HEK293 (cell line): ENCODE data around the gene CEP68.
A peak's percentile ranks its signal among the peaks of the same experiment; 100 is the strongest.

Experiments
- CTCF ChIA-PET: fragments of 350-600 bp; formaldehyde crosslinking; extraction: SDS; loops from one replicate; lab custom pipeline; 2021; ENCODE audit warnings: antibody characterized with exemption; lab: Yijun Ruan, JAX
- POLR2A ChIA-PET: fragments of 300-600 bp; formaldehyde crosslinking; extraction: SDS; loops from one replicate; lab custom pipeline; 2020; ENCODE audit warnings: antibody characterized with exemption, inconsistent platforms; lab: Yijun Ruan, JAX
- H3K27ac ChIP-seq: fragments of 200-500 bp; sonication (Bioruptor generic); 2 replicates; pipeline ENCODE4 v1.5.1; 2014; ENCODE audit warnings: low read depth, low read length, control low read depth, inconsistent platforms; ENCODE audit errors: extremely low read depth
- H3K36me3 ChIP-seq, 2 experiments: fragments of 200-500 bp in 1 of 2; sonication (Bioruptor generic) in 1 of 2; 1 replicate in 1 of 2; 2 replicates in 1 of 2; pipeline ENCODE4 v1.5.1; 2014 to 2017; ENCODE audit warnings: inconsistent platforms in 2 of 2, low read length in 2 of 2; ENCODE audit not compliant: control insufficient read depth in 2 of 2, insufficient read depth in 1 of 2
- H3K4me1 ChIP-seq: fragments of 200-500 bp; sonication (Bioruptor generic); 2 replicates; pipeline ENCODE4 v1.5.1; 2014; ENCODE audit warnings: mild to moderate bottlenecking, low read length, inconsistent platforms; ENCODE audit not compliant: control insufficient read depth, insufficient read depth
- H3K4me3 ChIP-seq: 2 replicates; pipeline ENCODE4 v1.5.1; 2011; ENCODE audit warnings: low read depth, mild to moderate bottlenecking, control low read depth, low read length, moderate library complexity
- H3K9me3 ChIP-seq: fragments of 200-500 bp; sonication (Bioruptor generic); 2 replicates; pipeline ENCODE4 v1.5.1; 2014; ENCODE audit warnings: low read depth, low read length, inconsistent platforms; ENCODE audit not compliant: control insufficient read depth, insufficient read depth
- SCRT2 ChIP-seq: fragments of 450-650 bp; formaldehyde crosslinking; IDR thresholded peaks from 2 replicates; pipeline ENCODE4 v1.5.1; 2016; ENCODE audit warnings: missing biosample characterization, missing genetic modification characterization
- ZNF138 ChIP-seq: fragments of 450-650 bp; formaldehyde crosslinking; IDR thresholded peaks from 2 replicates; pipeline ENCODE4 v1.5.1; 2016; ENCODE audit warnings: missing biosample characterization, missing genetic modification characterization, borderline replicate concordance
- ZNF16 ChIP-seq: fragments of 450-650 bp; formaldehyde crosslinking; IDR thresholded peaks from 2 replicates; pipeline ENCODE4 v1.5.1; 2016; ENCODE audit warnings: low read depth, missing biosample characterization, missing genetic modification characterization
- ZNF169 ChIP-seq: fragments of 450-650 bp; formaldehyde crosslinking; IDR thresholded peaks from 2 replicates; pipeline ENCODE4 v1.5.1; 2016; ENCODE audit warnings: missing biosample characterization, missing genetic modification characterization
- ZNF2 ChIP-seq: fragments of 450-650 bp; formaldehyde crosslinking; IDR thresholded peaks from 2 replicates; pipeline ENCODE4 v1.5.1; 2016; ENCODE audit warnings: missing biosample characterization, missing genetic modification characterization
- ZNF302 ChIP-seq: fragments of 450-650 bp; formaldehyde crosslinking; IDR thresholded peaks from 2 replicates; pipeline ENCODE4 v1.5.1; 2016; ENCODE audit warnings: missing biosample characterization, missing genetic modification characterization, low read depth
- ZNF433 ChIP-seq: fragments of 450-650 bp; formaldehyde crosslinking; IDR thresholded peaks from 2 replicates; pipeline ENCODE4 v1.5.1; 2016; ENCODE audit warnings: missing biosample characterization, missing genetic modification characterization, low read depth
- ZNF529 ChIP-seq: fragments of 450-650 bp; formaldehyde crosslinking; IDR thresholded peaks from 2 replicates; pipeline ENCODE4 v1.5.1; 2017; ENCODE audit warnings: missing genetic modification characterization, missing biosample characterization; ENCODE audit not compliant: insufficient replicate concordance
- ZNF654 ChIP-seq: fragments of 450-650 bp; formaldehyde crosslinking; IDR thresholded peaks from 2 replicates; pipeline ENCODE4 v1.5.1; 2016; ENCODE audit warnings: low read depth, missing biosample characterization, missing genetic modification characterization
- ZNF664 ChIP-seq: fragments of 450-650 bp; formaldehyde crosslinking; IDR thresholded peaks from 2 replicates; pipeline ENCODE4 v1.5.1; 2016; ENCODE audit warnings: missing biosample characterization, missing genetic modification characterization
- ZNF747 ChIP-seq: fragments of 450-650 bp; formaldehyde crosslinking; IDR thresholded peaks from 2 replicates; pipeline ENCODE4 v1.5.1; 2016; ENCODE audit warnings: missing biosample characterization, missing genetic modification characterization
- ZXDB ChIP-seq: fragments of 450-650 bp; formaldehyde crosslinking; IDR thresholded peaks from 2 replicates; pipeline ENCODE4 v1.5.1; 2016; ENCODE audit warnings: missing biosample characterization, missing genetic modification characterization
- TF ChIP-seq, protein P1 (sequence below): fragments of 450-650 bp; formaldehyde crosslinking; IDR thresholded peaks from 2 replicates; pipeline ENCODE4 v1.5.1; 2016; ENCODE audit warnings: missing biosample characterization, missing genetic modification characterization, borderline replicate concordance
- TF ChIP-seq, protein P2 (sequence below): fragments of 450-650 bp; formaldehyde crosslinking; IDR thresholded peaks from 2 replicates; pipeline ENCODE4 v1.5.1; 2016; ENCODE audit warnings: missing biosample characterization, missing genetic modification characterization, low read depth
- TF ChIP-seq, protein P3 (sequence below): fragments of 450-650 bp; formaldehyde crosslinking; IDR thresholded peaks from 2 replicates; pipeline ENCODE4; 2016; ENCODE audit warnings: missing biosample characterization, missing genetic modification characterization
- TF ChIP-seq, protein P4 (sequence below): fragments of 450-650 bp; formaldehyde crosslinking; conservative IDR thresholded peaks from 2 replicates; pipeline ENCODE4 v1.5.1; 2016; ENCODE audit warnings: low read depth, missing biosample characterization, missing genetic modification characterization
- TF ChIP-seq, protein P5 (sequence below): fragments of 450-650 bp; formaldehyde crosslinking; IDR thresholded peaks from 2 replicates; pipeline ENCODE4 v1.5.1; 2016; ENCODE audit warnings: missing biosample characterization, missing genetic modification characterization
- TF ChIP-seq, protein P6 (sequence below): fragments of 450-650 bp; formaldehyde crosslinking; IDR thresholded peaks from 2 replicates; pipeline ENCODE4 v1.5.1; 2016; ENCODE audit warnings: missing biosample characterization, missing genetic modification characterization

The CEP68 gene

DNA sequence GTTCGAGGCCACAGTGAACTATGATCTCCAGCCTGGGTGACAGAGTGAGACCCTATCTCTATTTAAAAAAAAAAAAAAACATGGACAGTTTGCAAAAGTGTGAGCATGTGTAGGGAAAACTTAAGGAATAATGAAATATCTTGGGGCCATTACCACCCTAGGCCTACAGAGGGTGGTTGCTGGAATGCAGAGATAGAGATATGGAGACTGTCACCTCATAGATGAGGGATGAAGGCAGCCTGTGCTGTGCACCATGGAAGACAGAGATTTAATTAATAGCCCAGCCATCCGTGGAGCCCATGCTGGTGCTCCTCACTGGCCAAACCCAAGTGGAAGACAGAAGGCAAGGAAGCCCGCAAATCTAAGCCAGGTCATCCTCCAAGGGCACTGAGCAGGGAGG lies 16.6 kb upstream of the CEP68 start:
- ChIA-PET POLR2A (no interaction called here), CTCF (interaction anchor here (0.6 to 1.9 kb wide), 13 partner anchors 9 to 445 kb away, joined by 3 to 15 read pairs (median 4); no protein-coding TSS in a partner anchor)
- TF ChIP-seq ZNF747 (tag by site-specific recombination): no peak
- no peak for TF ChIP-seq ZNF16
- TF ChIP-seq ZNF654 (tag by site-specific recombination): no peak
- TF ChIP-seq ZNF664 (tag by site-specific recombination): no peak
- no peak for TF ChIP-seq ZNF302 (tag by site-specific recombination)
- no peak for TF ChIP-seq ZNF169
- no peak for TF ChIP-seq ZNF433
- TF ChIP-seq SCRT2 (tag by site-specific recombination): no peak
- TF ChIP-seq, protein P1, sequence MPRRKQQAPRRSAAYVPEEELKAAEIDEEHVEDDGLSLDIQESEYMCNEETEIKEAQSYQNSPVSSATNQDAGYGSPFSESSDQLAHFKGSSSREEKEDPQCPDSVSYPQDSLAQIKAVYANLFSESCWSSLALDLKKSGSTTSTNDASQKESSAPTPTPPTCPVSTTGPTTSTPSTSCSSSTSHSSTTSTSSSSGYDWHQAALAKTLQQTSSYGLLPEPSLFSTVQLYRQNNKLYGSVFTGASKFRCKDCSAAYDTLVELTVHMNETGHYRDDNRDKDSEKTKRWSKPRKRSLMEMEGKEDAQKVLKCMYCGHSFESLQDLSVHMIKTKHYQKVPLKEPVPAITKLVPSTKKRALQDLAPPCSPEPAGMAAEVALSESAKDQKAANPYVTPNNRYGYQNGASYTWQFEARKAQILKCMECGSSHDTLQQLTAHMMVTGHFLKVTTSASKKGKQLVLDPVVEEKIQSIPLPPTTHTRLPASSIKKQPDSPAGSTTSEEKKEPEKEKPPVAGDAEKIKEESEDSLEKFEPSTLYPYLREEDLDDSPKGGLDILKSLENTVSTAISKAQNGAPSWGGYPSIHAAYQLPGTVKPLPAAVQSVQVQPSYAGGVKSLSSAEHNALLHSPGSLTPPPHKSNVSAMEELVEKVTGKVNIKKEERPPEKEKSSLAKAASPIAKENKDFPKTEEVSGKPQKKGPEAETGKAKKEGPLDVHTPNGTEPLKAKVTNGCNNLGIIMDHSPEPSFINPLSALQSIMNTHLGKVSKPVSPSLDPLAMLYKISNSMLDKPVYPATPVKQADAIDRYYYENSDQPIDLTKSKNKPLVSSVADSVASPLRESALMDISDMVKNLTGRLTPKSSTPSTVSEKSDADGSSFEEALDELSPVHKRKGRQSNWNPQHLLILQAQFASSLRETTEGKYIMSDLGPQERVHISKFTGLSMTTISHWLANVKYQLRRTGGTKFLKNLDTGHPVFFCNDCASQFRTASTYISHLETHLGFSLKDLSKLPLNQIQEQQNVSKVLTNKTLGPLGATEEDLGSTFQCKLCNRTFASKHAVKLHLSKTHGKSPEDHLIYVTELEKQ (tag by site-specific recombination): no peak
- no peak for TF ChIP-seq ZXDB
- TF ChIP-seq, protein P2, sequence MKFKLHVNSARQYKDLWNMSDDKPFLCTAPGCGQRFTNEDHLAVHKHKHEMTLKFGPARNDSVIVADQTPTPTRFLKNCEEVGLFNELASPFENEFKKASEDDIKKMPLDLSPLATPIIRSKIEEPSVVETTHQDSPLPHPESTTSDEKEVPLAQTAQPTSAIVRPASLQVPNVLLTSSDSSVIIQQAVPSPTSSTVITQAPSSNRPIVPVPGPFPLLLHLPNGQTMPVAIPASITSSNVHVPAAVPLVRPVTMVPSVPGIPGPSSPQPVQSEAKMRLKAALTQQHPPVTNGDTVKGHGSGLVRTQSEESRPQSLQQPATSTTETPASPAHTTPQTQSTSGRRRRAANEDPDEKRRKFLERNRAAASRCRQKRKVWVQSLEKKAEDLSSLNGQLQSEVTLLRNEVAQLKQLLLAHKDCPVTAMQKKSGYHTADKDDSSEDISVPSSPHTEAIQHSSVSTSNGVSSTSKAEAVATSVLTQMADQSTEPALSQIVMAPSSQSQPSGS: no peak
- TF ChIP-seq ZNF529 (tag by site-specific recombination): no peak
- TF ChIP-seq, protein P3, sequence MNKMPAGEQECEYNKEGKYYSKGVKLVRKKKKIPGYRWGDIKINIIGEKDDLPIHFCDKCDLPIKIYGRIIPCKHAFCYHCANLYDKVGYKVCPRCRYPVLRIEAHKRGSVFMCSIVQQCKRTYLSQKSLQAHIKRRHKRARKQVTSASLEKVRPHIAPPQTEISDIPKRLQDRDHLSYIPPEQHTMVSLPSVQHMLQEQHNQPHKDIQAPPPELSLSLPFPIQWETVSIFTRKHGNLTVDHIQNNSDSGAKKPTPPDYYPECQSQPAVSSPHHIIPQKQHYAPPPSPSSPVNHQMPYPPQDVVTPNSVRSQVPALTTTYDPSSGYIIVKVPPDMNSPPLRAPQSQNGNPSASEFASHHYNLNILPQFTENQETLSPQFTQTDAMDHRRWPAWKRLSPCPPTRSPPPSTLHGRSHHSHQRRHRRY (tag by site-specific recombination): no peak
- no peaks in the 10 kb centered on the region for H3K4me1 ChIP-seq
- no peak overlapping the region for H3K27ac ChIP-seq
- H3K36me3 ChIP-seq: peaks cover 14 to 19% of the 10 kb centered on the region in 2 experiments; a peak in 2 of 3 replicates
- H3K9me3 ChIP-seq: no peaks in the 10 kb centered on the region
- H3K4me3 ChIP-seq: no peak overlapping the region

DNA sequence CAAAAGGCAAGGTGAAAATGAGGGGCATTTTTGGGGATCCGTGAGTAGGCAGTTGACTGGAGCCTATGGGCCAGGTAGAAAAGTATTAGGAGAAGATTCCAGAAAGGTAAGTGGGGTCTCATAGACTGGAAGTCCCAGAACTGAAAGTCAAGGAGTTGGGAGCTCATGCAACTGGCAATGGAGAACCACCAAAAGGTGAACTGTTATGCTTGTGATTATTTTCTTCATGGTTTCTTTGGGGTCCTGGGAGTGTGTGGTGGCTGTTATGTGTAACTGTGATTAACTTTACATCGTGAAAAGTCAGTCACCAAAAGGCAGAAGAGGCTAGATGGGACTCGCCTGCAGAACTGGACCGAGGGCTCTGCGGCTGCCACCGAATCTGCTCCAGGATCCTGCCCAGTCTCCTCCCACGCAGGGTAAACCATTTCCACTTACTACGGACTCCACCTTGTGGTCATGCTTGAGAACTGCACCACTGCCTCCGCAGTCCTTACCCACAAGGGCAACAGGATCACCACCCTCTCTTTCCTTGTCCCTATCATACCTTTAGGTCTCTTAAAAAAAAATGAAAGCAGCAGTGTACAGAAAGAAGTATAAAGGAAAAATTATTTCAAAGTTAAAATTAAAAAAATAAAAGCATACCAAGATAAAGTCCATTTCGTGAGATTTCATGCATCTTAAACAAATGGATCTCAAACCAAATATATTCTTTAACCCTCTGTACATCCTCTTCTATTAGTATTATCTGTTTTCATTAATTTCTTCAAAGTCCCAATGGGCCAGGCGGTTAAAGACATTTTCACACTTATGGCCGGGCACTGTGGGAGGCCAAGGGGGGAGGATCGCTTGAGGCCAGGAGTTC lies 15.6 kb upstream of the CEP68 start:
- no peaks in the 10 kb centered on the region for H3K4me1 ChIP-seq
- H3K27ac ChIP-seq: no peak overlapping the region
- no peak overlapping the region for H3K4me3 ChIP-seq
- ChIA-PET CTCF (interaction anchor here (0.6 to 1.5 kb wide), 12 partner anchors 9 to 994 kb away, joined by 3 to 15 read pairs (median 4); partner anchors contain the start of gene CEP68), POLR2A (no interaction called here)
- no peaks in the 10 kb centered on the region for H3K9me3 ChIP-seq
- H3K36me3 ChIP-seq: peaks cover 14 to 23% of the 10 kb centered on the region in 2 experiments; a peak in 2 of 3 replicates
- TF ChIP-seq SCRT2 (tag by site-specific recombination): 0 out of 2 replicates have a peak, but pooled peaks have one; percentile 22
- TF ChIP-seq, protein P4, sequence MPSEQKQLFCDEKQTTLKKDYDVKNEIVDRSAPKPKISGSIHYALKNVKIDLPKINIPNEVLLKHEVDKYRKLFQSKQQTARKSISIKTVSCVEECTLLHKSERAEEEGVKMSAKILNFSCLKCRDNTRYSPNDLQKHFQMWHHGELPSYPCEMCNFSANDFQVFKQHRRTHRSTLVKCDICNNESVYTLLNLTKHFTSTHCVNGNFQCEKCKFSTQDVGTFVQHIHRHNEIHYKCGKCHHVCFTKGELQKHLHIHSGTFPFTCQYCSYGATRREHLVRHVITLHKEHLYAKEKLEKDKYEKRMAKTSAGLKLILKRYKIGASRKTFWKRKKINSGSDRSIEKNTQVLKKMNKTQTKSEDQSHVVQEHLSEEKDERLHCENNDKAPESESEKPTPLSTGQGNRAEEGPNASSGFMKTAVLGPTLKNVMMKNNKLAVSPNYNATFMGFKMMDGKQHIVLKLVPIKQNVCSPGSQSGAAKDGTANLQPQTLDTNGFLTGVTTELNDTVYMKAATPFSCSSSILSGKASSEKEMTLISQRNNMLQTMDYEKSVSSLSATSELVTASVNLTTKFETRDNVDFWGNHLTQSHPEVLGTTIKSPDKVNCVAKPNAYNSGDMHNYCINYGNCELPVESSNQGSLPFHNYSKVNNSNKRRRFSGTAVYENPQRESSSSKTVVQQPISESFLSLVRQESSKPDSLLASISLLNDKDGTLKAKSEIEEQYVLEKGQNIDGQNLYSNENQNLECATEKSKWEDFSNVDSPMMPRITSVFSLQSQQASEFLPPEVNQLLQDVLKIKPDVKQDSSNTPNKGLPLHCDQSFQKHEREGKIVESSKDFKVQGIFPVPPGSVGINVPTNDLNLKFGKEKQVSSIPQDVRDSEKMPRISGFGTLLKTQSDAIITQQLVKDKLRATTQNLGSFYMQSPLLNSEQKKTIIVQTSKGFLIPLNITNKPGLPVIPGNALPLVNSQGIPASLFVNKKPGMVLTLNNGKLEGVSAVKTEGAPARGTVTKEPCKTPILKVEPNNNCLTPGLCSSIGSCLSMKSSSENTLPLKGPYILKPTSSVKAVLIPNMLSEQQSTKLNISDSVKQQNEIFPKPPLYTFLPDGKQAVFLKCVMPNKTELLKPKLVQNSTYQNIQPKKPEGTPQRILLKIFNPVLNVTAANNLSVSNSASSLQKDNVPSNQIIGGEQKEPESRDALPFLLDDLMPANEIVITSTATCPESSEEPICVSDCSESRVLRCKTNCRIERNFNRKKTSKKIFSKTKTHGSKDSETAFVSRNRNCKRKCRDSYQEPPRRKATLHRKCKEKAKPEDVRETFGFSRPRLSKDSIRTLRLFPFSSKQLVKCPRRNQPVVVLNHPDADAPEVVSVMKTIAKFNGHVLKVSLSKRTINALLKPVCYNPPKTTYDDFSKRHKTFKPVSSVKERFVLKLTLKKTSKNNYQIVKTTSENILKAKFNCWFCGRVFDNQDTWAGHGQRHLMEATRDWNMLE (tag by site-specific recombination): no peak
- TF ChIP-seq, protein P5, sequence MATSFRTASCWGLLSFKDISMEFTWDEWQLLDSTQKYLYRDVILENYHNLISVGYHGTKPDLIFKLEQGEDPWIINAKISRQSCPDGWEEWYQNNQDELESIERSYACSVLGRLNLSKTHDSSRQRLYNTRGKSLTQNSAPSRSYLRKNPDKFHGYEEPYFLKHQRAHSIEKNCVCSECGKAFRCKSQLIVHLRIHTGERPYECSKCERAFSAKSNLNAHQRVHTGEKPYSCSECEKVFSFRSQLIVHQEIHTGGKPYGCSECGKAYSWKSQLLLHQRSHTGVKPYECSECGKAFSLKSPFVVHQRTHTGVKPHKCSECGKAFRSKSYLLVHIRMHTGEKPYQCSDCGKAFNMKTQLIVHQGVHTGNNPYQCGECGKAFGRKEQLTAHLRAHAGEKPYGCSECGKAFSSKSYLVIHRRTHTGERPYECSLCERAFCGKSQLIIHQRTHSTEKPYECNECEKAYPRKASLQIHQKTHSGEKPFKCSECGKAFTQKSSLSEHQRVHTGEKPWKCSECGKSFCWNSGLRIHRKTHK (tag by site-specific recombination): no peak
- TF ChIP-seq, protein P6, sequence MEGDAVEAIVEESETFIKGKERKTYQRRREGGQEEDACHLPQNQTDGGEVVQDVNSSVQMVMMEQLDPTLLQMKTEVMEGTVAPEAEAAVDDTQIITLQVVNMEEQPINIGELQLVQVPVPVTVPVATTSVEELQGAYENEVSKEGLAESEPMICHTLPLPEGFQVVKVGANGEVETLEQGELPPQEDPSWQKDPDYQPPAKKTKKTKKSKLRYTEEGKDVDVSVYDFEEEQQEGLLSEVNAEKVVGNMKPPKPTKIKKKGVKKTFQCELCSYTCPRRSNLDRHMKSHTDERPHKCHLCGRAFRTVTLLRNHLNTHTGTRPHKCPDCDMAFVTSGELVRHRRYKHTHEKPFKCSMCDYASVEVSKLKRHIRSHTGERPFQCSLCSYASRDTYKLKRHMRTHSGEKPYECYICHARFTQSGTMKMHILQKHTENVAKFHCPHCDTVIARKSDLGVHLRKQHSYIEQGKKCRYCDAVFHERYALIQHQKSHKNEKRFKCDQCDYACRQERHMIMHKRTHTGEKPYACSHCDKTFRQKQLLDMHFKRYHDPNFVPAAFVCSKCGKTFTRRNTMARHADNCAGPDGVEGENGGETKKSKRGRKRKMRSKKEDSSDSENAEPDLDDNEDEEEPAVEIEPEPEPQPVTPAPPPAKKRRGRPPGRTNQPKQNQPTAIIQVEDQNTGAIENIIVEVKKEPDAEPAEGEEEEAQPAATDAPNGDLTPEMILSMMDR (tag by site-specific recombination): peak; percentile 88
- TF ChIP-seq ZNF138 (tag by site-specific recombination): no peak
- 0 out of 2 replicates have a peak, but pooled peaks have one; percentile 64 for TF ChIP-seq ZNF2 (tag by site-specific recombination)
- TF ChIP-seq ZNF654 (tag by site-specific recombination): peak; percentile 82
